Kidney (tissue), 14 donors: ENCODE data around the gene CAV1. TPM values are rescaled to one million over a fixed set of nuclear protein-coding genes. Genes with fewer than 3 reads are reported as not detected.

Experiments
- DNase-seq, 5 donors: peaks; one replicate each; pipeline ENCODE4 v3.0.0-alpha.2; 2013 to 2020
- FAIRE-seq: peaks from 2 replicates; lab custom pipeline; 2012; peaks lifted over from hg19 to GRCh38; lab: Jason Lieb, UNC
- H3K27ac ChIP-seq, 2 donors: one replicate each; pipeline ENCODE4 v1.7.0; 2013; ENCODE audit warnings: low read depth in 2 of 2, low read length in 2 of 2, inconsistent platforms in 1 of 2
- H3K27me3 ChIP-seq: one replicate; pipeline ENCODE4 v1.7.1; 2013; ENCODE audit warnings: low read length, inconsistent platforms; ENCODE audit not compliant: control insufficient read depth, insufficient read depth
- H3K36me3 ChIP-seq, 3 donors: one replicate each; pipeline versions ENCODE4 v1.7.0 to v1.7.1; 2013; ENCODE audit warnings: low read length in 3 of 3, control low read depth in 1 of 3, inconsistent platforms in 1 of 3; ENCODE audit not compliant: insufficient read depth in 3 of 3, control insufficient read depth in 2 of 3
- H3K4me1 ChIP-seq, 3 donors: one replicate each; pipeline versions ENCODE4 v1.7.0 to v1.7.1; 2013; ENCODE audit warnings: low read length in 3 of 3, inconsistent platforms in 1 of 3, low read depth in 1 of 3; ENCODE audit not compliant: control insufficient read depth in 2 of 3, insufficient read depth in 2 of 3
- H3K4me3 ChIP-seq, 3 donors: one replicate each; pipeline versions ENCODE4 v1.7.0 to v1.8.1; 2013; ENCODE audit warnings: low read length in 3 of 3, control low read depth in 1 of 3, inconsistent platforms in 1 of 3
- H3K9ac ChIP-seq, 3 donors: one replicate each; pipeline versions ENCODE4 v1.7.0 to v1.7.1; 2013; ENCODE audit warnings: low read length in 3 of 3, control low read depth in 1 of 3, inconsistent platforms in 1 of 3
- H3K9me3 ChIP-seq, 3 donors: one replicate each; pipeline versions ENCODE4 v1.7.0 to v1.7.1; 2013; ENCODE audit warnings: low read length in 3 of 3, control low read depth in 1 of 3, inconsistent platforms in 1 of 3; ENCODE audit not compliant: control insufficient read depth in 2 of 3, insufficient read depth in 1 of 3
- intact Hi-C: fragments of 100-400 bp; cut with DNase I; formaldehyde crosslinking; loops from one replicate; pipeline ENCODE4 v1.11.1; 2022
- polyA plus RNA-seq: library from polyadenylated mRNA; stranded (reverse); fragments of 350-450 nt; fragmentation: Illumina TruSeq; extraction: RNeasy Lipid Tissue Mini Kit (QIAGEN cat#74804); gene quantifications from one replicate; pipeline ENCODE4 v1.2.3, GENCODE V29; 2014; ENCODE audit warnings: low read depth, low replicate concordance; ENCODE audit not compliant: insufficient read depth
- total RNA-seq: library from RNA; stranded (reverse); fragmentation: NEBNext Ultra II Directional; extraction: Animal tissue kit (Norgen Biotek cat#: 25700); gene quantifications from one replicate; pipeline ENCODE4 v1.2.1, GENCODE V29; 2021
- TF ChIP-seq, protein P1 (sequence below): IDR thresholded peaks from 3 replicates; pipeline ENCODE4 v1.5.1; 2012; ENCODE audit warnings: mild to moderate bottlenecking, moderate library complexity, borderline replicate concordance; ENCODE audit not compliant: insufficient read depth; ENCODE audit errors: extremely low read depth
- donor health status: control.
- donor health status: control.
- donor health status: control.
- donor health status: control.
- donor health status: control.
- donor health status: DM: yes; HTN: yes; CAD: no.
- donor health status: Normal renal cell carcinoma (clear cell type).

Gene CAV1
- total and polyA plus RNA-seq, 2 donors from 2014 or later = 15.7 to 67.2 TPM

- Histone ChIP-seq H3K4me1 (no peaks in the 10 kb centered on the region), H3K36me3 (no peaks in the 10 kb centered on the region), H3K27me3 (no peaks in the 10 kb centered on the region), H3K9ac (peak overlapping the region in 1 of 3 donors; percentile 26), H3K4me3 (peak overlapping the region in 2 of 3 donors; percentile 47 to 59), H3K9me3 (no peaks in the 10 kb centered on the region), H3K27ac (peak overlapping the region in 1 of 2 donors; percentile 56)
- TF ChIP-seq, protein P1, sequence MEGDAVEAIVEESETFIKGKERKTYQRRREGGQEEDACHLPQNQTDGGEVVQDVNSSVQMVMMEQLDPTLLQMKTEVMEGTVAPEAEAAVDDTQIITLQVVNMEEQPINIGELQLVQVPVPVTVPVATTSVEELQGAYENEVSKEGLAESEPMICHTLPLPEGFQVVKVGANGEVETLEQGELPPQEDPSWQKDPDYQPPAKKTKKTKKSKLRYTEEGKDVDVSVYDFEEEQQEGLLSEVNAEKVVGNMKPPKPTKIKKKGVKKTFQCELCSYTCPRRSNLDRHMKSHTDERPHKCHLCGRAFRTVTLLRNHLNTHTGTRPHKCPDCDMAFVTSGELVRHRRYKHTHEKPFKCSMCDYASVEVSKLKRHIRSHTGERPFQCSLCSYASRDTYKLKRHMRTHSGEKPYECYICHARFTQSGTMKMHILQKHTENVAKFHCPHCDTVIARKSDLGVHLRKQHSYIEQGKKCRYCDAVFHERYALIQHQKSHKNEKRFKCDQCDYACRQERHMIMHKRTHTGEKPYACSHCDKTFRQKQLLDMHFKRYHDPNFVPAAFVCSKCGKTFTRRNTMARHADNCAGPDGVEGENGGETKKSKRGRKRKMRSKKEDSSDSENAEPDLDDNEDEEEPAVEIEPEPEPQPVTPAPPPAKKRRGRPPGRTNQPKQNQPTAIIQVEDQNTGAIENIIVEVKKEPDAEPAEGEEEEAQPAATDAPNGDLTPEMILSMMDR = no peak
- no peak for DNase-seq
- intact Hi-C loops = no loop called here
- FAIRE-seq = no peak
Measured at GRCh38 chr7:116511552-116512519, 13.0 kb upstream of the CAV1 start.

- Histone ChIP-seq H3K36me3 (no peaks in the 10 kb centered on the region), H3K9me3 (no peaks in the 10 kb centered on the region), H3K4me3 (peak overlapping the region in 1 of 3 donors; percentile 47), H3K9ac (no peak overlapping the region), H3K4me1 (no peaks in the 10 kb centered on the region), H3K27me3 (no peaks in the 10 kb centered on the region), H3K27ac (peak overlapping the region in 1 of 2 donors; percentile 56)
- DNase-seq (no peak), FAIRE-seq (no peak)
- TF ChIP-seq, protein P1 = no peak
- intact Hi-C loops = no loop called here
Measured at GRCh38 chr7:116512520-116513188, 12.2 kb upstream of the CAV1 start.

- H3K9ac ChIP-seq = no peak overlapping the region
- H3K9me3 ChIP-seq = no peaks in the 10 kb centered on the region
- no peaks in the 10 kb centered on the region for H3K27me3 ChIP-seq
- H3K4me3 ChIP-seq = no peak overlapping the region
- TF ChIP-seq, protein P1 = no peak
- H3K4me1 ChIP-seq = no peaks in the 10 kb centered on the region
- intact Hi-C loops = no loop called here
- no peak overlapping the region for H3K27ac ChIP-seq
- DNase-seq = no peak
- no peaks in the 10 kb centered on the region for H3K36me3 ChIP-seq
- FAIRE-seq = no peak
Measured at GRCh38 chr7:116515584-116515983, 9.3 kb upstream of the CAV1 start.
